H1 (cell line): ENCODE results near the gene DUSP7. TPM values are rescaled to one million over a fixed set of nuclear protein-coding genes. Genes with fewer than 3 reads are reported as not detected.

Source experiments
- CTCF ChIA-PET: fragments of 300-600 bp; sonication (Branson Sonifier 250); formaldehyde crosslinking; loops from one replicate; lab custom pipeline; 2021; ENCODE audit not compliant: partially characterized antibody; lab: Charles Lee
- POLR2A ChIA-PET: fragments of 300-600 bp; sonication (Branson Sonifier 250); formaldehyde crosslinking; loops from one replicate; lab custom pipeline; 2021; ENCODE audit warnings: inconsistent platforms; ENCODE audit not compliant: partially characterized antibody; lab: Charles Lee
- DNase-seq, 2 experiments: peaks; one replicate each; pipeline versions ENCODE4 v3.0.0 to v3.0.0-alpha.2; 2010 to 2022; ENCODE audit warnings: low spot score in 2 of 2, low read depth in 1 of 2, mixed read lengths in 1 of 2
- FAIRE-seq: peaks from 2 replicates; lab custom pipeline; 2011; peaks lifted over from hg19 to GRCh38; lab: Jason Lieb, UNC
- H2AFZ ChIP-seq: 2 replicates; pipeline ENCODE4 v1.8.1; 2012; ENCODE audit warnings: low read length, inconsistent platforms
- H2AK5ac ChIP-seq: 2 replicates; pipeline ENCODE4 v1.6.1; 2013; ENCODE audit warnings: low read depth, low read length
- H2BK120ac ChIP-seq: replicated peaks from 2 replicates; pipeline ENCODE3; 2013; ENCODE audit warnings: low read depth, low read length, inconsistent platforms
- H2BK12ac ChIP-seq: 2 replicates; pipeline ENCODE4 v1.6.1; 2013; ENCODE audit warnings: low read depth, low read length
- H2BK15ac ChIP-seq: 2 replicates; pipeline ENCODE4 v1.6.1; 2013; ENCODE audit warnings: low read length
- H2BK20ac ChIP-seq: 2 replicates; pipeline ENCODE4 v1.6.1; 2013; ENCODE audit warnings: low read length
- H2BK5ac ChIP-seq: 2 replicates; pipeline ENCODE4 v1.6.1; 2013; ENCODE audit warnings: low read depth, low read length
- H3K14ac ChIP-seq: 2 replicates; pipeline ENCODE4 v1.6.1; 2013; ENCODE audit warnings: inconsistent platforms; ENCODE audit not compliant: insufficient read length
- H3K18ac ChIP-seq: 2 replicates; pipeline ENCODE4 v1.6.1; 2013; ENCODE audit warnings: low read length; ENCODE audit errors: extremely low read depth
- H3K23ac ChIP-seq: 2 replicates; pipeline ENCODE4 v1.6.1; 2013; ENCODE audit warnings: inconsistent platforms; ENCODE audit not compliant: insufficient read length
- H3K23me2 ChIP-seq: 2 replicates; pipeline ENCODE4 v1.6.1; 2013; ENCODE audit warnings: low read depth, low read length
- H3K27ac ChIP-seq: 2 replicates; pipeline ENCODE4 v1.6.1; 2011; ENCODE audit warnings: low read depth, low read length, inconsistent platforms
- H3K27me3 ChIP-seq, 4 experiments: replicated peaks in 1 of 4; 1 replicate in 1 of 4; 2 replicates in 3 of 4; pipeline versions ENCODE4 v1.6.1 to v1.8.1; 2011 to 2013; ENCODE audit warnings: low read length in 3 of 4, mild to moderate bottlenecking in 3 of 4, inconsistent platforms in 2 of 4, mixed read lengths in 2 of 4, moderate library complexity in 1 of 4; ENCODE audit not compliant: control insufficient read depth in 3 of 4, insufficient read depth in 3 of 4; ENCODE audit errors: extremely low read depth in 1 of 4
- H3K36me3 ChIP-seq, 4 experiments: 2 replicates each; pipeline versions ENCODE4 v1.6.1 to v1.8.1; 2011 to 2013; ENCODE audit warnings: mild to moderate bottlenecking in 4 of 4, low read length in 3 of 4, moderate library complexity in 2 of 4, control low read depth in 1 of 4, inconsistent platforms in 1 of 4; ENCODE audit not compliant: insufficient read depth in 4 of 4, control insufficient read depth in 2 of 4
- H3K4ac ChIP-seq: replicated peaks from 2 replicates; pipeline ENCODE3; 2013; ENCODE audit warnings: low read length, low read depth, mixed read lengths, inconsistent platforms; ENCODE audit not compliant: insufficient read length
- H3K4me1 ChIP-seq, 4 experiments: replicated peaks in 1 of 4; 1 replicate in 1 of 4; 2 replicates in 3 of 4; pipeline versions ENCODE4 v1.6.1 to v1.8.1; 2011 to 2013; ENCODE audit warnings: low read length in 3 of 4, inconsistent platforms in 2 of 4, mixed read lengths in 1 of 4; ENCODE audit not compliant: insufficient read depth in 4 of 4, control insufficient read depth in 3 of 4
- H3K4me2 ChIP-seq, 2 experiments: 2 replicates each; pipeline versions ENCODE4 v1.6.1 to v1.8.1; 2011 to 2013; ENCODE audit warnings: low read depth in 2 of 2, low read length in 2 of 2, control low read depth in 1 of 2, inconsistent platforms in 1 of 2, mild to moderate bottlenecking in 1 of 2; ENCODE audit not compliant: insufficient read depth in 1 of 2
- H3K4me3 ChIP-seq, 4 experiments: fragments of 200-600, 300-600 bp in 1 of 4; sonication (generic), shearing (Covaris generic), sonication (Bioruptor Twin) in 1 of 4; 2 replicates each; pipeline versions ENCODE4 v1.5.1 to v1.8.1; 2011 to 2016; ENCODE audit warnings: low read length in 4 of 4, low read depth in 3 of 4, control low read depth in 2 of 4, inconsistent platforms in 2 of 4, mild to moderate bottlenecking in 2 of 4, mixed read lengths in 1 of 4, moderate library complexity in 1 of 4; ENCODE audit not compliant: insufficient read depth in 2 of 4; ENCODE audit errors: extremely low read depth in 1 of 4
- H3K56ac ChIP-seq: replicated peaks from 2 replicates; pipeline ENCODE3; 2013; ENCODE audit warnings: low read depth, mild to moderate bottlenecking, mixed read lengths, low read length, inconsistent platforms; ENCODE audit not compliant: insufficient read length
- H3K79me1 ChIP-seq: 2 replicates; pipeline ENCODE4 v1.6.1; 2013; ENCODE audit warnings: low read depth, low read length, control low read depth
- H3K79me2 ChIP-seq, 2 experiments: 2 replicates each; pipeline versions ENCODE4 v1.6.1 to v1.8.1; 2012 to 2013; ENCODE audit warnings: low read length in 2 of 2, mild to moderate bottlenecking in 2 of 2, inconsistent platforms in 1 of 2; ENCODE audit not compliant: insufficient read depth in 2 of 2, control insufficient read depth in 1 of 2
- H3K9ac ChIP-seq, 4 experiments: replicated peaks in 1 of 4; 1 replicate in 1 of 4; 2 replicates in 3 of 4; pipeline versions ENCODE4 v1.6.1 to v1.8.1; 2011 to 2013; ENCODE audit warnings: low read depth in 3 of 4, low read length in 3 of 4, control low read depth in 2 of 4, mild to moderate bottlenecking in 2 of 4, moderate library complexity in 2 of 4, inconsistent platforms in 1 of 4; ENCODE audit errors: extremely low read depth in 1 of 4
- H3K9me3 ChIP-seq, 2 experiments: 2 replicates each; pipeline versions ENCODE4 v1.6.1 to v1.8.1; 2012 to 2013; ENCODE audit warnings: mild to moderate bottlenecking in 2 of 2, moderate library complexity in 2 of 2, control low read depth in 1 of 2, inconsistent platforms in 1 of 2, low read depth in 1 of 2, low read length in 1 of 2, mixed read lengths in 1 of 2; ENCODE audit not compliant: insufficient read depth in 2 of 2
- H4K20me1 ChIP-seq, 2 experiments: replicated peaks in 1 of 2; 2 replicates each; pipeline versions ENCODE3 to v1.8.1; 2011 to 2013; ENCODE audit warnings: inconsistent platforms in 2 of 2, low read length in 2 of 2, mild to moderate bottlenecking in 1 of 2; ENCODE audit not compliant: insufficient read depth in 2 of 2, control insufficient read depth in 1 of 2
- H4K5ac ChIP-seq: 2 replicates; pipeline ENCODE4 v1.6.1; 2013; ENCODE audit warnings: low read length, low read depth, mixed read lengths, inconsistent platforms; ENCODE audit not compliant: insufficient read length
- H4K8ac ChIP-seq: 2 replicates; pipeline ENCODE4 v1.8.0; 2013; ENCODE audit warnings: mild to moderate bottlenecking, moderate library complexity, low read length, inconsistent platforms; ENCODE audit not compliant: insufficient read depth; ENCODE audit errors: extremely low read depth
- H4K91ac ChIP-seq: replicated peaks from 2 replicates; pipeline ENCODE3; 2013; ENCODE audit warnings: low read length, mixed read lengths, inconsistent platforms; ENCODE audit not compliant: insufficient read length
- EZH2 ChIP-seq: fragments of 200-600 bp; sonication (generic); IDR thresholded peaks from 2 replicates; pipeline ENCODE4 v1.7.1; 2012; ENCODE audit warnings: low read depth, mild to moderate bottlenecking, moderate library complexity, low read length, inconsistent platforms; ENCODE audit not compliant: severe bottlenecking
- HDAC6 ChIP-seq: IDR thresholded peaks from one replicate; pipeline ENCODE4 v1.7.1; 2012; ENCODE audit warnings: low read depth, mild to moderate bottlenecking, inconsistent platforms, low read length, moderate library complexity
- KDM5A ChIP-seq: fragments of 200-600 bp; IDR thresholded peaks from 2 replicates; pipeline ENCODE4 v1.7.1; 2012; ENCODE audit warnings: mild to moderate bottlenecking, low read length, inconsistent platforms, mixed read lengths
- WGBS, 2 experiments: shearing (Covaris generic) in 1 of 2; methylation state at CpG; one replicate each; pipeline versions ENCODE4 v1.1.6 to v1.1.7; 2013 to 2015; ENCODE audit warnings: low lambda C conversion rate in 2 of 2, mixed read lengths in 2 of 2, inconsistent platforms in 1 of 2, low coverage in 1 of 2, missing lambda C conversion rate in 1 of 2; ENCODE audit not compliant: insufficient replicate concordance in 2 of 2, insufficient coverage in 1 of 2, insufficient read length in 1 of 2; ENCODE audit errors: extremely low coverage in 1 of 2, missing lambda C conversion rate in 1 of 2; 5-methylcytosine and 5-hydroxymethylcytosine counted together
- polyA plus RNA-seq, 7 experiments: library from polyadenylated mRNA; depleted of rRNA in 3 of 7; stranded (reverse) in 5 of 7; unstranded in 2 of 7; fragments of >200 nt in 5 of 7; fragments of 200-250 nt in 2 of 7; gene quantifications; 1 replicate in 5 of 7; 2 replicates in 1 of 7; 4 replicates in 1 of 7; pipeline versions ENCODE4 v1.2.1 to v1.2.3, GENCODE V29; 2011 to 2013; ENCODE audit warnings: missing spikeins in 2 of 7, mixed read lengths in 2 of 7
- total RNA-seq: library from RNA; stranded (reverse); fragmentation: NEBNext Ultra II Directional; extraction: Animal tissue kit (Norgen Biotek cat#: 25700); gene quantifications from 2 replicates; pipeline ENCODE4 v1.2.1, GENCODE V29; 2021
- TF ChIP-seq, protein P1 (sequence below): IDR thresholded peaks from 2 replicates; pipeline ENCODE4 v1.6.1; 2011; ENCODE audit warnings: low read length, improper control_type of control experiment

Gene DUSP7
- total and polyA plus RNA-seq, 2 of the 8 experiments (the other 6 are each of a cell fraction or from before 2014, with no cell fraction given): 19.4 to 24.9 TPM

DNA sequence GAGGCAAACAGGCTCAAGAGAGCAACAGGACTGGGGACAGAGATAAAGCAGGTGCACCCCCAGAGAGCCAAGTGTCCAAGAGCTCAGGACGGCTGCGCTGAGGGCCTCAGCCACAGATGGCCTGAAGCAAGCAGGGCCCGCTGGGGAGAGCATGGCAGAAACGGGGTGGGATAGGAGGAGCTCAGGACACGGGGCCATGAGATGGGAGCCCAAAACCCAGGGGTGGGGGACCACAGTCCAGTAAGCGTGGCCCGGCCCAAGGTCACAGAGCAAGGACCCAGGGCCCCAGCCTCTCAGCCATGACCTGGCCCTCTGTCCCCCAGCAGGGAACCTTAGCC, 9.5 kb downstream of the DUSP7 start:
- no peak overlapping the region; the same call in 1 of the 2 replicates for H2BK5ac ChIP-seq
- no peak overlapping the region for H2AK5ac ChIP-seq
- no peak overlapping the region for H3K4ac ChIP-seq
- H3K27ac ChIP-seq: no peak overlapping the region
- no peaks in the 10 kb centered on the region for H4K20me1 ChIP-seq
- no peaks in the 10 kb centered on the region for H3K79me2 ChIP-seq
- H3K9ac ChIP-seq: no peak overlapping the region
- no peaks in the 10 kb centered on the region for H3K9me3 ChIP-seq
- H3K18ac ChIP-seq: no peak overlapping the region
- CTCF ChIA-PET: interaction anchor here (0.7 to 33.0 kb wide), 10 partner anchors 10 to 184 kb away, joined by 3 to 984 read pairs (median 6); partner anchors contain the start of gene DUSP7
- H3K23ac ChIP-seq: no peak overlapping the region
- no peak overlapping the region for H2AFZ ChIP-seq
- WGBS, 2 experiments: 96% methylated on average over 7 of the region's 7 CpGs; no CpG with 5 or more reads in 1 of the 2 experiments
- H2BK15ac ChIP-seq: no peak overlapping the region
- no peak overlapping the region for H3K56ac ChIP-seq
- H2BK20ac ChIP-seq: peak overlapping the region; percentile 72; the same call in 1 of the 2 replicates
- peaks cover 0 to 8% (median 3%) of the 10 kb centered on the region in 4 experiments; a peak in 5 of 7 replicates for H3K4me1 ChIP-seq
- FAIRE-seq (no peak), DNase-seq (no peak)
- POLR2A ChIA-PET: interaction anchor here (0.6 to 4.1 kb wide), 3 partner anchors 10 to 56 kb away, joined by 3 to 24 read pairs (median 4); partner anchors contain the start of gene DUSP7
- TF ChIP-seq HDAC6 (no peak), KDM5A (no peak), EZH2 (no peak)
- TF ChIP-seq, protein P1, sequence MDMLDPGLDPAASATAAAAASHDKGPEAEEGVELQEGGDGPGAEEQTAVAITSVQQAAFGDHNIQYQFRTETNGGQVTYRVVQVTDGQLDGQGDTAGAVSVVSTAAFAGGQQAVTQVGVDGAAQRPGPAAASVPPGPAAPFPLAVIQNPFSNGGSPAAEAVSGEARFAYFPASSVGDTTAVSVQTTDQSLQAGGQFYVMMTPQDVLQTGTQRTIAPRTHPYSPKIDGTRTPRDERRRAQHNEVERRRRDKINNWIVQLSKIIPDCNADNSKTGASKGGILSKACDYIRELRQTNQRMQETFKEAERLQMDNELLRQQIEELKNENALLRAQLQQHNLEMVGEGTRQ: no peak
- H4K91ac ChIP-seq: no peak overlapping the region
- H4K5ac ChIP-seq: no peak overlapping the region
- H2BK120ac ChIP-seq: no peak overlapping the region
- no peaks in the 10 kb centered on the region for H3K79me1 ChIP-seq
- no peak overlapping the region for H2BK12ac ChIP-seq
- H3K4me2 ChIP-seq: no peak overlapping the region
- H3K27me3 ChIP-seq: no peaks in the 10 kb centered on the region
- no peaks in the 10 kb centered on the region for H3K23me2 ChIP-seq
- H3K4me3 ChIP-seq: no peak overlapping the region
- peak overlapping the region; percentile 57; the same call in 1 of the 2 replicates for H4K8ac ChIP-seq
- H3K14ac ChIP-seq: no peak overlapping the region
- peaks cover 0 to 11% (median 8%) of the 10 kb centered on the region in 4 experiments; a peak in 4 of 8 replicates for H3K36me3 ChIP-seq
